Panc1 (cell line): ENCODE data around the gene UBE2J2.

Experiments used
- CTCF ChIP-seq: fragments of 450-650 bp; IDR thresholded peaks from 2 replicates; pipeline ENCODE4 v1.5.1; 2017; ENCODE audit warnings: mild to moderate bottlenecking
- REST ChIP-seq, 2 experiments: IDR thresholded peaks; 2 replicates each; pipeline ENCODE4 v1.6.1; 2011 to 2012; ENCODE audit warnings: low read depth in 2 of 2, control low read depth in 1 of 2, low read length in 1 of 2, mild to moderate bottlenecking in 1 of 2, moderate library complexity in 1 of 2; ENCODE audit not compliant: insufficient read depth in 1 of 2

GRCh38 chr1:1225238-1225845 lies 48.3 kb downstream of the UBE2J2 start:
- TF ChIP-seq REST (IDR thresholded peaks at IDR 0.05; ENCODE audit: insufficient read depth in 1 of 2, low read depth in 2 of 2, low read length in 1 of 2) (no peak), CTCF (no peak)
